ENCODE data around the gene SKP1.

The SKP1 gene

GRCh38 chr5:134148316-134148715, 28.4 kb downstream of the SKP1 start:
- TF ChIP-seq POLR2A (IDR thresholded peaks at IDR 0.05; ENCODE audit: low read depth, low read length): no peak
- no peak for TF ChIP-seq TAF1 (IDR thresholded peaks at IDR 0.05; ENCODE audit: borderline replicate concordance, low read depth, low read length)
- no peak; the same call in none of the 2 replicates for TF ChIP-seq POLR2AphosphoS5 (IDR thresholded peaks at IDR 0.05; ENCODE audit: low read depth, low read length)
- no peak for FAIRE-seq
- DNase-seq (ENCODE audit: insufficient read length): no peak

GRCh38 chr5:134146651-134147518, 29.9 kb downstream of the SKP1 start:
- FAIRE-seq: no peak
- TF ChIP-seq POLR2AphosphoS5 (IDR thresholded peaks at IDR 0.05; ENCODE audit: low read depth, low read length) (no peak), TAF1 (IDR thresholded peaks at IDR 0.05; ENCODE audit: borderline replicate concordance, low read depth, low read length) (no peak), POLR2A (IDR thresholded peaks at IDR 0.05; ENCODE audit: low read depth, low read length) (peak; percentile 58)
- no peak for DNase-seq (ENCODE audit: insufficient read length)

- peak; percentile 91 for FAIRE-seq
- TF ChIP-seq POLR2AphosphoS5 (IDR thresholded peaks at IDR 0.05; ENCODE audit: low read depth, low read length): no peak
- TF ChIP-seq POLR2A (IDR thresholded peaks at IDR 0.05; ENCODE audit: low read depth, low read length): peak; percentile 36; the same call in 1 of the 2 replicates
- DNase-seq (ENCODE audit: insufficient read length): peak; percentile 56
These were observed 30.8 kb downstream of the SKP1 start for GRCh38 chr5:134145779-134146581.

GRCh38 chr5:134145041-134145757, 31.6 kb downstream of the SKP1 start:
- FAIRE-seq (no peak), DNase-seq (ENCODE audit: insufficient read length) (no peak)
- TF ChIP-seq POLR2A (IDR thresholded peaks at IDR 0.05; ENCODE audit: low read depth, low read length): no peak

GRCh38 chr5:134143944-134144941, 32.5 kb downstream of the SKP1 start:
- no peak for FAIRE-seq
- no peak for DNase-seq (ENCODE audit: insufficient read length)
- TF ChIP-seq POLR2A (IDR thresholded peaks at IDR 0.05; ENCODE audit: low read depth, low read length): peak; percentile 19; the same call in 1 of the 2 replicates
- TF ChIP-seq TAF1 (IDR thresholded peaks at IDR 0.05; ENCODE audit: borderline replicate concordance, low read depth, low read length): no peak

- TF ChIP-seq POLR2A (IDR thresholded peaks at IDR 0.05; ENCODE audit: low read depth, low read length) (no peak), TAF1 (IDR thresholded peaks at IDR 0.05; ENCODE audit: borderline replicate concordance, low read depth, low read length) (no peak), POLR2AphosphoS5 (IDR thresholded peaks at IDR 0.05; ENCODE audit: low read depth, low read length) (no peak; the same call in 1 of the 2 replicates)
- FAIRE-seq (no peak), DNase-seq (ENCODE audit: insufficient read length) (no peak)
These were observed 33.3 kb downstream of the SKP1 start for GRCh38 chr5:134143431-134143830.

- FAIRE-seq: no peak
- DNase-seq (ENCODE audit: insufficient read length): no peak
- TF ChIP-seq POLR2AphosphoS5 (IDR thresholded peaks at IDR 0.05; ENCODE audit: low read depth, low read length) (no peak), POLR2A (IDR thresholded peaks at IDR 0.05; ENCODE audit: low read depth, low read length) (no peak), TAF1 (IDR thresholded peaks at IDR 0.05; ENCODE audit: borderline replicate concordance, low read depth, low read length) (no peak)
These were observed 33.9 kb downstream of the SKP1 start for GRCh38 chr5:134142806-134143205.

GRCh38 chr5:134142052-134142451, 34.7 kb downstream of the SKP1 start:
- DNase-seq (ENCODE audit: insufficient read length) (no peak), FAIRE-seq (no peak)
- TF ChIP-seq TAF1 (IDR thresholded peaks at IDR 0.05; ENCODE audit: borderline replicate concordance, low read depth, low read length): no peak
- TF ChIP-seq POLR2AphosphoS5 (IDR thresholded peaks at IDR 0.05; ENCODE audit: low read depth, low read length): no peak
- no peak for TF ChIP-seq POLR2A (IDR thresholded peaks at IDR 0.05; ENCODE audit: low read depth, low read length)

GRCh38 chr5:134141331-134142050, 35.3 kb downstream of the SKP1 start:
- FAIRE-seq (no peak), DNase-seq (ENCODE audit: insufficient read length) (no peak)
- TF ChIP-seq POLR2A (IDR thresholded peaks at IDR 0.05; ENCODE audit: low read depth, low read length) (no peak), TAF1 (IDR thresholded peaks at IDR 0.05; ENCODE audit: borderline replicate concordance, low read depth, low read length) (no peak), POLR2AphosphoS5 (IDR thresholded peaks at IDR 0.05; ENCODE audit: low read depth, low read length) (no peak)
